KMS-11 (cell line): ENCODE results near the gene GRHL1.

Source experiments
- H2AFZ ChIP-seq: fragments of 200-600 bp; sonication (generic); 2 replicates; pipeline ENCODE4 v1.6.1; 2016; ENCODE audit warnings: antibody characterized with exemption, mixed run types, low read depth
- H3K27ac ChIP-seq: fragments of 200-600 bp; sonication (generic); 2 replicates; pipeline ENCODE4 v1.6.1; 2016; ENCODE audit warnings: mild to moderate bottlenecking, mixed run types
- H3K27me3 ChIP-seq: fragments of 200-600 bp; sonication (generic); 2 replicates; pipeline ENCODE4 v1.6.1; 2017; ENCODE audit warnings: mild to moderate bottlenecking, low read depth, mixed run types, moderate library complexity; ENCODE audit not compliant: insufficient read depth
- H3K36me3 ChIP-seq: fragments of 200-600 bp; sonication (generic); 2 replicates; pipeline ENCODE4 v1.6.1; 2017; ENCODE audit warnings: mild to moderate bottlenecking, mixed run types; ENCODE audit not compliant: insufficient read depth
- H3K4me1 ChIP-seq: fragments of 200-600 bp; sonication (generic); 2 replicates; pipeline ENCODE4 v1.6.1; 2016; ENCODE audit warnings: mild to moderate bottlenecking, low read depth, mixed run types; ENCODE audit not compliant: poor library complexity, severe bottlenecking
- H3K4me2 ChIP-seq: fragments of 200-600 bp; sonication (generic); 2 replicates; pipeline ENCODE4 v1.7.0; 2016; ENCODE audit warnings: mild to moderate bottlenecking, mixed run types
- H3K4me3 ChIP-seq: fragments of 200-600 bp; sonication (generic); IDR thresholded peaks from 2 replicates; pipeline ENCODE4 v1.6.1; 2017; ENCODE audit warnings: low read depth, low read length, mixed read lengths; ENCODE audit not compliant: insufficient read depth
- H3K79me2 ChIP-seq: fragments of 200-600 bp; sonication (generic); 2 replicates; pipeline ENCODE4 v1.6.1; 2016; ENCODE audit warnings: low read depth, mixed run types; ENCODE audit not compliant: insufficient read depth
- H3K9ac ChIP-seq: fragments of 200-600 bp; sonication (generic); 2 replicates; pipeline ENCODE4 v1.6.1; 2016; ENCODE audit warnings: mild to moderate bottlenecking, mixed run types
- H4K20me1 ChIP-seq: fragments of 200-600 bp; sonication (generic); 2 replicates; pipeline ENCODE4 v1.6.1; 2016; ENCODE audit warnings: mild to moderate bottlenecking, mixed run types; ENCODE audit not compliant: insufficient read depth
- CTCF ChIP-seq: fragments of 200-600 bp; sonication (generic); conservative IDR thresholded peaks from 2 replicates; pipeline ENCODE4 v1.6.1; 2017; ENCODE audit warnings: low read depth, mild to moderate bottlenecking, antibody characterized with exemption, low read length, moderate library complexity, mixed read lengths

Gene GRHL1

GRCh38 chr2:10034333-10035052 lies 83.0 kb downstream of the GRHL1 start:
- no peaks in the 10 kb centered on the region for H3K36me3 ChIP-seq
- no peaks in the 10 kb centered on the region for H3K27me3 ChIP-seq
- peaks cover 23% of the 10 kb centered on the region for H3K4me1 ChIP-seq
- no peaks in the 10 kb centered on the region for H3K79me2 ChIP-seq
- H3K4me2 ChIP-seq, result no peak overlapping the region
- no peaks in the 10 kb centered on the region for H4K20me1 ChIP-seq
- TF ChIP-seq CTCF, result no peak
- H3K4me3 ChIP-seq, result no peak overlapping the region
- no peak overlapping the region for H3K27ac ChIP-seq
- no peak overlapping the region for H3K9ac ChIP-seq
- no peak overlapping the region for H2AFZ ChIP-seq

- Histone ChIP-seq H3K4me3 (no peak overlapping the region), H3K79me2 (no peaks in the 10 kb centered on the region), H3K9ac (no peak overlapping the region), H3K4me1 (peaks cover 23% of the 10 kb centered on the region), H4K20me1 (no peaks in the 10 kb centered on the region), H3K27me3 (no peaks in the 10 kb centered on the region), H3K27ac (no peak overlapping the region), H3K36me3 (no peaks in the 10 kb centered on the region), H3K4me2 (no peak overlapping the region), H2AFZ (no peak overlapping the region)
- no peak for TF ChIP-seq CTCF
These were observed 83.5 kb downstream of the GRHL1 start for GRCh38 chr2:10035053-10035422.

- no peak overlapping the region for H3K4me3 ChIP-seq
- peaks cover 23% of the 10 kb centered on the region for H3K4me1 ChIP-seq
- peak overlapping the region; percentile 64; the same call in 1 of the 2 replicates for H3K9ac ChIP-seq
- no peaks in the 10 kb centered on the region for H3K27me3 ChIP-seq
- no peaks in the 10 kb centered on the region for H3K79me2 ChIP-seq
- no peak overlapping the region; the same call in 1 of the 2 replicates for H3K4me2 ChIP-seq
- H2AFZ ChIP-seq, result peak overlapping the region; percentile 59
- peak overlapping the region; percentile 65 for H3K27ac ChIP-seq
- no peaks in the 10 kb centered on the region for H3K36me3 ChIP-seq
- TF ChIP-seq CTCF, result no peak
- H4K20me1 ChIP-seq, result no peaks in the 10 kb centered on the region
These were observed 84.1 kb downstream of the GRHL1 start for GRCh38 chr2:10035633-10036032.

- Histone ChIP-seq H3K79me2 (no peaks in the 10 kb centered on the region), H3K27me3 (no peaks in the 10 kb centered on the region), H3K4me2 (peak overlapping the region; percentile 77), H4K20me1 (no peaks in the 10 kb centered on the region), H3K4me1 (peaks cover 23% of the 10 kb centered on the region), H2AFZ (peak overlapping the region; percentile 59), H3K36me3 (no peaks in the 10 kb centered on the region), H3K9ac (peak overlapping the region; percentile 64), H3K4me3 (peak overlapping the region; percentile 59), H3K27ac (peak overlapping the region; percentile 65)
- TF ChIP-seq CTCF, result peak; percentile 38
These were observed 84.8 kb downstream of the GRHL1 start for GRCh38 chr2:10036095-10036884.
